Astrocyte (in vitro differentiated cells and primary cell): ENCODE data around the gene TBC1D5.

Source experiments
- CTCF ChIP-seq: IDR thresholded peaks from 2 replicates; pipeline ENCODE4 v1.5.1; 2011; ENCODE audit warnings: low read depth, mild to moderate bottlenecking, inconsistent platforms, low read length, moderate library complexity; ENCODE audit not compliant: insufficient read depth
- EZH2 ChIP-seq: IDR thresholded peaks from 2 replicates; pipeline ENCODE4 v1.6.1; 2012; ENCODE audit warnings: mild to moderate bottlenecking, low read length, inconsistent platforms; ENCODE audit not compliant: insufficient read depth

- TF ChIP-seq CTCF, result no peak
- TF ChIP-seq EZH2, result no peak
Measured at GRCh38 chr3:17384567-17385296, 357.7 kb downstream of the TBC1D5 start.
